DOHH2 (cell line): ENCODE data around the gene MBTPS1.
A peak's percentile ranks its signal among the peaks of the same experiment; 100 is the strongest.
"Not testable (repeated sequence)": the region's sequence is repeated elsewhere in the genome, so short reads cannot be mapped to it uniquely, and the experiment has no call there.

ENCODE experiments used
- H3F3A ChIP-seq: fragments of 200-600 bp; sonication (generic), shearing (Covaris generic); 2 replicates; pipeline ENCODE4 v1.6.0; 2016; ENCODE audit warnings: antibody characterized with exemption, mild to moderate bottlenecking; ENCODE audit not compliant: control insufficient read depth, insufficient read depth
- H3K27ac ChIP-seq: fragments of 200-600 bp; sonication (generic); 2 replicates; pipeline ENCODE4 v1.5.1; 2014; ENCODE audit warnings: low read depth, mild to moderate bottlenecking, low read length, moderate library complexity
- H3K27me3 ChIP-seq: fragments of 200-600 bp; sonication (generic); 2 replicates; pipeline ENCODE4 v1.6.1; 2014; ENCODE audit warnings: mild to moderate bottlenecking, low read length, mixed read lengths; ENCODE audit not compliant: control insufficient read depth
- H3K36me3 ChIP-seq: fragments of 200-600 bp; sonication (generic); 2 replicates; pipeline ENCODE4 v1.6.1; 2014; ENCODE audit warnings: mild to moderate bottlenecking, low read length, moderate library complexity, mixed read lengths; ENCODE audit not compliant: control insufficient read depth
- H3K4me1 ChIP-seq: fragments of 200-600 bp; sonication (generic); 2 replicates; pipeline ENCODE4 v1.6.1; 2014; ENCODE audit warnings: mild to moderate bottlenecking, low read length, mixed read lengths; ENCODE audit not compliant: control insufficient read depth
- H3K4me2 ChIP-seq: fragments of 200-600 bp; sonication (generic); 2 replicates; pipeline ENCODE4 v1.6.0; 2014; ENCODE audit warnings: mild to moderate bottlenecking, low read length, moderate library complexity
- H3K4me3 ChIP-seq: fragments of 200-600 bp; sonication (generic); 2 replicates; pipeline ENCODE4 v1.5.1; 2014; ENCODE audit warnings: mild to moderate bottlenecking, low read length, mixed read lengths
- H3K79me2 ChIP-seq: fragments of 200-600 bp; sonication (generic); 2 replicates; pipeline ENCODE4 v1.6.1; 2014; ENCODE audit warnings: mild to moderate bottlenecking, low read length, mixed read lengths; ENCODE audit not compliant: control insufficient read depth
- H3K9me2 ChIP-seq: fragments of 200-600 bp; sonication (generic); replicated peaks from 2 replicates; pipeline ENCODE4 v1.6.1; 2014; ENCODE audit warnings: mild to moderate bottlenecking, low read length, mixed read lengths; ENCODE audit not compliant: control insufficient read depth
- H3K9me3 ChIP-seq: fragments of 200-600 bp; sonication (generic); 2 replicates; pipeline ENCODE4 v1.6.1; 2014; ENCODE audit warnings: antibody characterized with exemption, low read length, mixed read lengths; ENCODE audit not compliant: control insufficient read depth, insufficient read depth
- H4K20me1 ChIP-seq: fragments of 200-600 bp; sonication (generic); 2 replicates; pipeline ENCODE4 v1.6.0; 2014; ENCODE audit warnings: low read depth, mild to moderate bottlenecking, antibody characterized with exemption, low read length, moderate library complexity; ENCODE audit not compliant: control insufficient read depth, insufficient read depth
- EZH2phosphoT487 ChIP-seq: fragments of 200-600 bp; sonication (generic); IDR thresholded peaks from 2 replicates; pipeline ENCODE4 v1.6.1; 2017; ENCODE audit warnings: borderline replicate concordance, mild to moderate bottlenecking, antibody characterized with exemption, low read length, moderate library complexity, mixed read lengths
- TF ChIP-seq, protein P1 (sequence below): fragments of 200-600 bp; sonication (generic); IDR thresholded peaks from one replicate; pipeline ENCODE4 v1.5.1; 2014; ENCODE audit warnings: antibody characterized with exemption, mild to moderate bottlenecking, low read depth, low read length; ENCODE audit not compliant: poor library complexity, severe bottlenecking

The MBTPS1 gene

DNA sequence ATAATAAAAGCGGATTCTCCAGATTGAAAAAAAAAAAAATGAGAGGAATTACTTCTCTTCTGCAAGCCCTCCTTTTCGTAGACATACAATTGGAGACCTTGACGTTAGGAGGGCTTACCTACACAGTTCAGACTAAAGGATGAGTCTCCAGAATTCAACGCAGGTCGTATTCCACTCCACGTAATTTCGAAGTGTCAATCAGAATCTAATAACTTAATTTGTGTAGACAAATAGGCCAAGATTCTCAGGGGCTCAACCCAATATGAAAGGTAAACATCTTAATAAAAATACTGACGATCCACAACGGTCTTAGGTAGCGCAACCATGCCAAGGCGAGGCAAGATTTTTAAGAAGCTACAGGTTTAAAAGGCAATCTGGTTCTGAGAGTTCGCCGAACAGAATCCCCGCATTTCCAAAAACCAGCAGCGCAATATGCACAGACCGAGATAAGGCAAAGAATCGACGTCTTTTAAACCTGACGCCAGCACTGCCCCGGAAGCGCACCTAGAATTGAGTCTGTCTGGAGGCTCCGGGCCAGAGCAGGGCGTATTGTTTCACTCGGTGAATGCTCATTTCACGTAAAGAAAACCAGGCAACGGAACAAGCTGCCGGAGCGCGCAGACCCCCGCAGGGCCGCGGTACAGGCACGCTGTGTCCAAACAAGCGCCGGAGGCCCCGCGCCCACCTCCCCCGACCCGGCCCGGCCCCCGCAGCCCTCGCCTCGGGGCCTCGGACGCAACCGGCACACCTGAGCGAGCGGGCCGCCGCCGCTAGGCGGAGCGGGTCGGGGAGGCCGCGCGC lies 623 bp downstream of the MBTPS1 start:
- Histone ChIP-seq H3K27me3 (no peaks in the 10 kb centered on the region), H3F3A (peaks cover 7% of the 10 kb centered on the region; the same call in 1 of the 2 replicates), H3K27ac (peak overlapping the region; percentile 75), H3K36me3 (peaks cover 13% of the 10 kb centered on the region), H3K79me2 (peaks cover 64% of the 10 kb centered on the region), H3K4me2 (peak overlapping the region; percentile 96), H4K20me1 (peaks cover 9% of the 10 kb centered on the region; the same call in 1 of the 2 replicates), H3K9me2 (no peaks in the 10 kb centered on the region), H3K9me3 (no peaks in the 10 kb centered on the region), H3K4me1 (peaks cover 24% of the 10 kb centered on the region), H3K4me3 (peak overlapping the region; percentile 90)
- TF ChIP-seq EZH2phosphoT487 = no peak
- TF ChIP-seq, protein P1, sequence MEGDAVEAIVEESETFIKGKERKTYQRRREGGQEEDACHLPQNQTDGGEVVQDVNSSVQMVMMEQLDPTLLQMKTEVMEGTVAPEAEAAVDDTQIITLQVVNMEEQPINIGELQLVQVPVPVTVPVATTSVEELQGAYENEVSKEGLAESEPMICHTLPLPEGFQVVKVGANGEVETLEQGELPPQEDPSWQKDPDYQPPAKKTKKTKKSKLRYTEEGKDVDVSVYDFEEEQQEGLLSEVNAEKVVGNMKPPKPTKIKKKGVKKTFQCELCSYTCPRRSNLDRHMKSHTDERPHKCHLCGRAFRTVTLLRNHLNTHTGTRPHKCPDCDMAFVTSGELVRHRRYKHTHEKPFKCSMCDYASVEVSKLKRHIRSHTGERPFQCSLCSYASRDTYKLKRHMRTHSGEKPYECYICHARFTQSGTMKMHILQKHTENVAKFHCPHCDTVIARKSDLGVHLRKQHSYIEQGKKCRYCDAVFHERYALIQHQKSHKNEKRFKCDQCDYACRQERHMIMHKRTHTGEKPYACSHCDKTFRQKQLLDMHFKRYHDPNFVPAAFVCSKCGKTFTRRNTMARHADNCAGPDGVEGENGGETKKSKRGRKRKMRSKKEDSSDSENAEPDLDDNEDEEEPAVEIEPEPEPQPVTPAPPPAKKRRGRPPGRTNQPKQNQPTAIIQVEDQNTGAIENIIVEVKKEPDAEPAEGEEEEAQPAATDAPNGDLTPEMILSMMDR = no peak

DNA sequence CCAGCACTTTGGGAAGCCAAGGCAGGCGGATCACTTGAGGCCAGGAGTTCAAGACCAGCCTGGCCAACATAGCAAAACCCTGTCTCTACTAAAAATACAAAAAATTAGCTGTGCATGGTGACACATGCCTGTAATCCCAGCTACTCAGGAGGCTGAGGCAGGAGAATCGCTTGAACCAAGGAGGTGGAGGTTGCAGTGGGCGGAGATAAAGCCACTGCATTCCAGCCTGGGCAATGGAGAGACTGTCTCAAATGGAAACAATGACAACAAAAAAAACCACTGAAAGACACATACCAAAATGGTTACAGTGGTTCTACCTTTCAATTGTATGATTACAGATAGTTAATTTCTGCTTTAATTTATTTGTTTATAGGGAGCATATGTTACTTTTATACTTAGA lies 4.8 kb downstream of the MBTPS1 start:
- H3K4me3 ChIP-seq, H3K9me2 ChIP-seq, H3K27me3 ChIP-seq, H3K27ac ChIP-seq, H3K4me2 ChIP-seq, H3F3A ChIP-seq, H3K9me3 ChIP-seq: not testable (repeated sequence)
- Histone ChIP-seq H3K79me2 (peaks cover 96% of the 10 kb centered on the region), H3K4me1 (peaks cover 20% of the 10 kb centered on the region), H3K36me3 (peaks cover 32% of the 10 kb centered on the region), H4K20me1 (peaks cover 20% of the 10 kb centered on the region)

GRCh38 chr16:84111525-84111924 lies 5.2 kb downstream of the MBTPS1 start:
- Histone ChIP-seq H3K4me2 (no peak overlapping the region), H3K9me3 (no peaks in the 10 kb centered on the region), H3K79me2 (peaks cover 99% of the 10 kb centered on the region), H3K36me3 (peaks cover 31% of the 10 kb centered on the region), H3K27me3 (no peaks in the 10 kb centered on the region), H3K4me3 (no peak overlapping the region), H3K4me1 (peaks cover 20% of the 10 kb centered on the region), H3F3A (peaks cover 7% of the 10 kb centered on the region; the same call in 1 of the 2 replicates), H3K27ac (no peak overlapping the region), H4K20me1 (peaks cover 22% of the 10 kb centered on the region), H3K9me2 (no peaks in the 10 kb centered on the region)
- TF ChIP-seq EZH2phosphoT487 = no peak
- TF ChIP-seq, protein P1 = no peak

DNA sequence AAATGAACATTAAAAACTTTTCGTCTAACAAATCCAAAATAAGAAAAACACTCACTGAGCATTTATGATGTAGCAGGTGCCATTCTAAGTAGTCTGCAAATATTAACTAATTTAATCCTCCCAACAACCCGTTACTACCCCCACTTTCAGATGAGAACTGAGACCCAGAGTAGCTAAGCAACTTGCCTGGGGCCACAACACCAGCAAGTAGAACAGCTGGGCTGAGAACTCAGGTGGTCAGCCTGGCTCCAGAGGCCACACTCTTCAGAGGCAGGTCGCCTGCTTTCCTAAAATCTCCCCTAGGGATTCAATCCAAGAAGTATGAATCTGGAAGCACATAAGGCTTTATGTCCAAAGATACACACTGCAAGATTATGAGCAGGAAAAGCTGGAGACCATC lies 6.2 kb downstream of the MBTPS1 start:
- H3F3A ChIP-seq = 0 out of 2 replicates have a peak, but pooled peaks cover 4% of the 10 kb centered on the region
- H3K9me2 ChIP-seq = no peaks in the 10 kb centered on the region
- H4K20me1 ChIP-seq = peaks cover 22% of the 10 kb centered on the region
- H3K27ac ChIP-seq = no peak overlapping the region
- no peak overlapping the region for H3K4me2 ChIP-seq
- H3K79me2 ChIP-seq = peaks cover 98% of the 10 kb centered on the region
- H3K27me3 ChIP-seq = no peaks in the 10 kb centered on the region
- H3K4me1 ChIP-seq = peaks cover 23% of the 10 kb centered on the region
- TF ChIP-seq, protein P1 = no peak
- TF ChIP-seq EZH2phosphoT487 = no peak
- no peak overlapping the region for H3K4me3 ChIP-seq
- peaks cover 27% of the 10 kb centered on the region for H3K36me3 ChIP-seq
- H3K9me3 ChIP-seq = no peaks in the 10 kb centered on the region
